Parathyroid adenoma (tissue), 2 donors: ENCODE data around the gene CHRDL2.

Experiments
- H2AFZ ChIP-seq: fragments of 300-600 bp; sonication (generic); one replicate; pipeline ENCODE4 v1.7.0; 2017; ENCODE audit warnings: antibody characterized with exemption, mild to moderate bottlenecking
- H3K27ac ChIP-seq: fragments of 300-600 bp; sonication (generic); one replicate; pipeline ENCODE4 v1.7.0; 2017
- H3K27me3 ChIP-seq: fragments of 300-600 bp; sonication (generic); one replicate; pipeline ENCODE4 v1.7.0; 2017; ENCODE audit warnings: low read length; ENCODE audit not compliant: control insufficient read depth, insufficient read depth
- H3K36me3 ChIP-seq: fragments of 300-600 bp; sonication (generic); one replicate; pipeline ENCODE4 v1.7.0; 2017; ENCODE audit warnings: low read length; ENCODE audit not compliant: control insufficient read depth, insufficient read depth
- H3K4me1 ChIP-seq: fragments of 300-600 bp; sonication (generic); one replicate; pipeline ENCODE4 v1.7.0; 2017; ENCODE audit warnings: control low read depth
- H3K4me2 ChIP-seq: fragments of 300-600 bp; sonication (generic); one replicate; pipeline ENCODE4 v1.7.0; 2017; ENCODE audit warnings: low read length
- H3K4me3 ChIP-seq: fragments of 300-600 bp; sonication (generic); one replicate; pipeline ENCODE4 v1.7.0; 2017; ENCODE audit warnings: low read depth, low read length
- H3K79me2 ChIP-seq: fragments of 300-600 bp; sonication (generic); one replicate; pipeline ENCODE4 v1.7.0; 2017; ENCODE audit warnings: control low read depth
- H3K9ac ChIP-seq: fragments of 300-600 bp; sonication (generic); one replicate; pipeline ENCODE4 v1.7.0; 2017; ENCODE audit warnings: mild to moderate bottlenecking
- H3K9me3 ChIP-seq: fragments of 300-600 bp; sonication (generic); one replicate; pipeline ENCODE4 v1.7.0; 2017; ENCODE audit warnings: low read length; ENCODE audit not compliant: control insufficient read depth
- TF ChIP-seq, protein P1 (sequence below): fragments of 300-600 bp; sonication (generic); IDR thresholded peaks from one replicate; pipeline ENCODE4 v1.7.0; 2017; ENCODE audit warnings: antibody characterized with exemption, mild to moderate bottlenecking
- donor health status: primary hyperparathyroidism.

Gene CHRDL2

DNA sequence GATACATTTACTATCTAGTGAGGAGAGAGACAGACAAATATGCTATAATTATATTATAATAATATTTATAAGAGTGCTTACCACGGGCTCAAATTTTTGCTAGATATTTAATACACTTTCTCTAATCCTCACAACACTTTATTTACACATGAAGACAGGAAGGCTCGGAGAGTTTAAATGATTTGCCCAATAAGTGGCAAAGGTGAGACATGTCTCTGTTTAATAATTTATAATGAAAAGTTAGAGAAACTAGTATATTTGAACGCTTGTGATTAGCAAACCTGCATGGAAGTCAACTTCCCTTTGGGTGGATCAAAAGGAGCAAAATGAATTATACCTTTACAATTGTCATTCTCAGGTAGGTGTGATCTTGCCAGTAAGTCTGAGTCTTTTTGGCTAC is 83.4 kb downstream of the CHRDL2 start:
- Histone ChIP-seq H3K27me3 (no peaks in the 10 kb centered on the region), H3K36me3 (no peaks in the 10 kb centered on the region), H3K4me1 (no peaks in the 10 kb centered on the region), H3K9me3 (no peaks in the 10 kb centered on the region), H2AFZ (no peak overlapping the region), H3K4me3 (no peak overlapping the region), H3K9ac (no peak overlapping the region), H3K27ac (no peak overlapping the region), H3K4me2 (no peak overlapping the region), H3K79me2 (no peaks in the 10 kb centered on the region)
- TF ChIP-seq, protein P1, sequence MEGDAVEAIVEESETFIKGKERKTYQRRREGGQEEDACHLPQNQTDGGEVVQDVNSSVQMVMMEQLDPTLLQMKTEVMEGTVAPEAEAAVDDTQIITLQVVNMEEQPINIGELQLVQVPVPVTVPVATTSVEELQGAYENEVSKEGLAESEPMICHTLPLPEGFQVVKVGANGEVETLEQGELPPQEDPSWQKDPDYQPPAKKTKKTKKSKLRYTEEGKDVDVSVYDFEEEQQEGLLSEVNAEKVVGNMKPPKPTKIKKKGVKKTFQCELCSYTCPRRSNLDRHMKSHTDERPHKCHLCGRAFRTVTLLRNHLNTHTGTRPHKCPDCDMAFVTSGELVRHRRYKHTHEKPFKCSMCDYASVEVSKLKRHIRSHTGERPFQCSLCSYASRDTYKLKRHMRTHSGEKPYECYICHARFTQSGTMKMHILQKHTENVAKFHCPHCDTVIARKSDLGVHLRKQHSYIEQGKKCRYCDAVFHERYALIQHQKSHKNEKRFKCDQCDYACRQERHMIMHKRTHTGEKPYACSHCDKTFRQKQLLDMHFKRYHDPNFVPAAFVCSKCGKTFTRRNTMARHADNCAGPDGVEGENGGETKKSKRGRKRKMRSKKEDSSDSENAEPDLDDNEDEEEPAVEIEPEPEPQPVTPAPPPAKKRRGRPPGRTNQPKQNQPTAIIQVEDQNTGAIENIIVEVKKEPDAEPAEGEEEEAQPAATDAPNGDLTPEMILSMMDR: no peak

DNA sequence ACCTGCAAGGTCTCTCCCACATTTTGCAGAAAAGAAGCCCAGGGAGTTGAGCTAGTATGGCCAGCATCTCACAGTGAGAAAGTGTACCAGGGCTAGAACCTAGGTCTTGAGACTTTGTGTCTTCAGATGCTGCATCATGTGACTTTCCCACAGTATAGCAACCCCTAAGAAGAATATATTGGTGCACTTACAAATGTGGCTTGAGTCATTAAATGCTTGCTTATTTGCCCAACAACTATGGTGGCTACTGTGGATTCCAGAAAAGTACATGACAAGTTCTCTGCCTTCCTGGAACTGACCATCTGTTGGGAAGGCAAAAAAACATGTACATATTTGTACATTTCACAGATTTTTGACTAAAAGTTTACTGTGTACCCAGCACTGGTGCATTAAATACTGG is 83.8 kb downstream of the CHRDL2 start:
- Histone ChIP-seq H3K4me1 (no peaks in the 10 kb centered on the region), H3K4me3 (no peak overlapping the region), H3K27me3 (no peaks in the 10 kb centered on the region), H3K4me2 (no peak overlapping the region), H2AFZ (no peak overlapping the region), H3K9me3 (no peaks in the 10 kb centered on the region), H3K27ac (no peak overlapping the region), H3K79me2 (no peaks in the 10 kb centered on the region), H3K9ac (no peak overlapping the region), H3K36me3 (no peaks in the 10 kb centered on the region)
- TF ChIP-seq, protein P1: no peak

DNA sequence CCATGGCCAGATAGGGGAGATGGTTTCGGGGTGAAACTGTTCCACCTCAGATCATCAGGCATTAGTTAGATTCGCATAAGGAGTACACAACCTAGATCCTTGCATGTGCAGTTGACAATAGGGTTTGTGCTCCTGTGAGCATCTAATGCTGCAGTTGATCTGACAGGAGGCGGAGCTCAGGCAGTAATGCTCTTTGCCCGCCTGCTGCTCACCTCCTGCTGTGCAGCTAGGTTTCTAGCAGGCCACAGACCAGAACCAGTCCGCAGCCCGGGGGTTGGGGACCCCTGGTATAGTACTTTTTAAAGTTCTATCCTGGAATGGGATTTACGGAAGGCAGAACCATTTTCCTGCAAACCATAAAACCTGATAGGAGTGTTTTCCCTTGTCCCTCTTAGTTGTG is 84.3 kb downstream of the CHRDL2 start:
- Histone ChIP-seq H3K36me3 (no peaks in the 10 kb centered on the region), H2AFZ (no peak overlapping the region), H3K79me2 (no peaks in the 10 kb centered on the region), H3K9me3 (no peaks in the 10 kb centered on the region), H3K4me2 (no peak overlapping the region), H3K27ac (no peak overlapping the region), H3K4me1 (no peaks in the 10 kb centered on the region), H3K27me3 (no peaks in the 10 kb centered on the region), H3K4me3 (no peak overlapping the region), H3K9ac (no peak overlapping the region)
- TF ChIP-seq, protein P1: no peak
